NCI-H187 (cell line): ENCODE data around the gene CD46.
"Not testable (repeated sequence)": the region's sequence is repeated elsewhere in the genome, so short reads cannot be mapped to it uniquely, and the experiment has no call there.

Source experiments
- DNase-seq, 2 experiments: peaks; one replicate each; lab custom pipeline; 2025; lab: John Stamatoyannopoulos, UW

Gene CD46

DNA sequence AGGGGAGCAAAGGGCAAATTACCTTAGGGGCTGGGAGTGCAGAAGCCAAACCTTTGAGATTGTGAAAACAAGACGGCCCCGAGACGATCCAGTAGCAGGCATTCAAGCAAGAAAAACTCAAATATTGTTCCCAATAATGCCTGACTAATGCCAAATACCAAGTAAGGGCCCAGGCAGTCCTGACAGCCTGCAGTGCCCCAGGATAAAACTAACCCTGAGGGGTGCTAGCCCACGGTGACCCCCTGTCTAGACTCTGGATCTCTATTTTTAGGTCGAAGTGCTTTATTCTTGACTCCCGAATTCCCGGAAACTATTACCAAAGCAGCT lies 428 bp upstream of the CD46 start:
- not testable (repeated sequence) for DNase-seq

DNA sequence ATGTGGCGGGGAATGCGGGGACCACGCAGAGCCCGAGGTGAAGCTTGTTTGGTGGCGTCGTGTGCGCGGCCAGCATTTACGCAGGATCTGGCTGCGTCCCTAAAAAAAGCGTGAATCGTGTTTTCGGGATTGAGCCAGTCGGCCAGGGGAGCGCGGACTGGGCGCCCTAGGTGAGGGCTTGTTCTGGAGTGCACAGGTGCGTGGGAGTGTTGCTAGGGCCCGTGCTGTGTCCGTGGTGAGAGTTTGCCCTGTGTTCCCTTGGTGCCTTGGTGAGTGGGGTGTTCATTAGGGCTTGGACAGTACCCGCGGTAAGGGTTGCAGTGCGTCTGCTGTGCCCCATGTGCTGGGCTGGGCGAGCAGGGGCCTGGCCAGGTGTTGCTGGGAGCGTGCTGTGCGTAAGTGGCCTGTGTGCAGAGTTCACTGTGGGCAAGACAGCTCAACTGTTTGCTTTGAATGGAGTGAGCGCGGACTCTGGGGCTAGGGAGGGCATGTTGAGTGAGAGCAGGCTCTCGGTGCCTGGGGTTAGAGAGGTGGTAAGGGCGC lies 673 bp downstream of the CD46 start:
- no peak for DNase-seq

DNA sequence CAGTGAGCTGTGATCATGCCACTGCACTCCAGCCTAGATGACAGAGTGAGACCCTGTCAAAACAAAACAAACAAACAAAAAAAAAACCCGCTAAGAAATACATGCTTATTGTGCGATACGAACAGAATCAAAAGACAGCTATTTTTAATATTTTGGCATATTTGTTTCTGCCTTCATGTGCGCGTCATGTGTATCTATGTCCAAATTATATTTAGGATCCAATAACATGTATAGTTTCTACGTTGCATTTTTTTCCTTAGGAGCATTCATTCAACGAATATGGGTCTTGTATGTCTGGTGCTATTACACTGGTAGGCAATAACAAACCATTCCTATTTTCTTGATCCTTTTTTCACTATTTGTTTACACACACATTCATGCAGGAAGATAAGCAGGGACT lies 1.8 kb downstream of the CD46 start:
- DNase-seq: no peak

DNA sequence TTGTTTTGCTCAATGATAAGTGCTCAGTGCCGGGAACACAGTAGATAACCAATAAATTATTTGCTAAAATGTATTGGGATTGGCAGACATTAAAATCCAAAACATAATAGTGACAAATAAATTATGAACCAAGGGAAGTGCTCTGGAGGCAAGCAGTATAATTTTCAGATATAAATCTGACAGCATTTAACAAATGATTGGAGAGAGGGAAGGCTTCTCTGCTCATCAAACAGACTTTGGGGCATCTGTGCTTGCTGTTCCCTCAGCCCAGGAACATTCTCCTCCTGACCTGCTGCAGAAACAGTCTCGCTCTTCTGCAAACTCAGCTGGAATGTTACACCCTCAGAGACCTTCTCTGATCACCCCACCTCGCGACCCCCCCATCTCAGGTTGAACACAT lies 2.2 kb downstream of the CD46 start:
- DNase-seq: no peak

DNA sequence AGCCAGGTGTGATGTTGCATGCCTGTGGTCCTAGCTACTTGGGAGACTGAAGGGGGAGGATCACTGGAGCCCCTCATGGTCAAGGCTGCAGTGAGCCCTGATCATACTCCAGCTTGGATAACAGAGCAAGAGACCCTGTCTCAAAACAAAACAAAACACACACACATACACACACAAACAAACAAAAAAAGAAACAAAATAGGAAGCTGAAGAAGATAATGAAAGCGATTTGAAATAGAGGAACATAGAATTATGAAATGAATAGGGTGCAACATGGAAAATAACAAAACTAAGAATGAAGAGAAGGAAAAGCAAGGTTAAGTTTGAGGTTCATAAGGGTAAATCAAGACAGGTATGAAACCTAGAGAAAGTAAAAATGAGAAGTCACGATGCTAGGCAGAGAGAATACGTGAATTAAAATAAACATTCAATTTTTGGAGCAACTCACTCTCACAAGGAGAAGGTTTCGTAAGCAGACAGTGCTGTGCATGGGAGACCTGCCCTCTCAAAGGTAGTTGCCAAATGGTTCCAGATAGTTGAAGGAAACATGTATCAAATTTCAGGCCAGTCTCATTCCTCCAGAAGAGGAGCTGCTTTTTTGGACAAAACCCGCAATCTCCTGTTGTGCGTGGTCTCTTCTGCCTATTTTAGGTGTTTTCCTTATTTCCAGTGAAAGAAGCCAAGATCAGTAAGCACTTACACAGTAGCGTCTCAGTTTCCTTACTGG lies 3.3 kb downstream of the CD46 start:
- no peak for DNase-seq

DNA sequence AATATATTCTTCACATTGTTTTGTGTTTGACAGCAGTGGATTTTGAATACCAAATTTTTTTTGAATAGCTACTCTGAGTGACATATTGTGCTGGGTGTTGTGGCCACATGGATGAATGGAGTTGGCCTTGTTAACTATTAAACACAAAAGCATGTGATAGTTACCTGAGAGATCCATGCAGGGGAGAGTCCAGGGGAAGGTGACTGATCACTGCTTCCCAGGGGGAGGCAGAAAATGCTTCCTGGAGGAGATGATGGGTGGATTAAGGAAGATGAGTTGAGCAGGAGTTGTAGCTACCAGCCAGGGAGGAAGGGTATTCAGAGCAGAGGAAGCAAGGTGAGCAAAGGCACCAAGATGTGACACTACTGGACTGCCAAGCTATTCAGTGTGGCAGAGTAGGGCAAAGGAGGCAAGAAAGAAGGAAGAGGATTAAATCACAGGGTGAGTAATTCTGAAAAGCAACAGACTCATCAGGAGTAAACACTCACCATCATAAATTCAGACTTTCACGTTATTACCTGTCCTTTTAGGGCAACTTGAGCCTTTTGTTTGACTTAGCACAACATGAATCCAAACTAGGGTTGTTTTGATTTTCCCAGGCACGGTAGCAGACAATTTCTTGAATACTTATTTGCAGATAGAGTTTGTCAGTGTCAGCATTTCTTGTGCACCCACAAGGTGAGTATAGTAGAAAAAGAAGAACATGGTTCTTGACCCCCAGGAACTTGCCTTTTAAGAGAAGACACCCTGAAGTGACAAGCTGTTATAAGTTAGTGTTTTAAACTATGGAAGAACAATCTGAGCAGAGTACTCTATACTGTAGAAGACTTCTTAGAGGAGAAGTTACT lies 4.2 kb downstream of the CD46 start:
- DNase-seq: no peak

DNA sequence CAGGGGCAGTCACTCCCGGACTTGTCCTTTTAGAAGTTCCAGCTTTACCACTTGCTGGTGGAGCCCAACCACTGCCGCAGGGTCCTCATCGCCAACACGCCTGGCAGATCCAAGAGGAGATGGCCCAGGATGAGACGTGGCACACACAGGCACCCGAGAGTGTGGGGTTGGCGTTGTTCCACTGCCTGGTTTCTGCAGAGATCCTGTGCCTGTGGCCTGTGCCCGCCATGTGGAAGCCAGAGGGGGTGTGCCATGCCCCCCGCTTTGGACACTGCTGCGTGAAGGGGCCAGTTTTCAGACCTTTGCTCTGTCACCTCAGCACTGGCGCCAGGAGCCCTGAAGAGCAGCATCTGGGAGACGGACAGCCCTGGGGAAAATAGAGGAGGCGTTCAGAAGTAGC lies 10.8 kb downstream of the CD46 start:
- DNase-seq: no peak

DNA sequence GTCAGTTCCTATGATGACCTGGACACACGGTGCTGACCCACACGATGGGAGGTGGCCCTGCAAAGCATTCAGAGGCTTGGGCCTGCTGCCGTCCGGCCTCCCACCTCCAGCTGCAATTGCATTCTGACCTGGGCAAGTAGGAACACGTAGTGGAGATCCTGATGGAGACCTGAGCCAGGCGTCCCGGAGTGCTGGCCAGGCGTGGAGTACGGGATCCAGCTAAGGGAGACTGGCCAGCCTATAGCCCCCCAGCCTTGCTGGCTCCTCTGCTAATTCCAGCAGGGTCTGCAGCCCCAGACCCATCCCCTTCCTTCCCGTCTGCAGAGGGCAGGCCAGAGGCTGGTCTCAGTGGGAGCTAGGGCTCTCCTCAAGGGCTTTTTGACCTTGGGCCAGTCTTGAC lies 11.2 kb downstream of the CD46 start:
- DNase-seq: no peak

DNA sequence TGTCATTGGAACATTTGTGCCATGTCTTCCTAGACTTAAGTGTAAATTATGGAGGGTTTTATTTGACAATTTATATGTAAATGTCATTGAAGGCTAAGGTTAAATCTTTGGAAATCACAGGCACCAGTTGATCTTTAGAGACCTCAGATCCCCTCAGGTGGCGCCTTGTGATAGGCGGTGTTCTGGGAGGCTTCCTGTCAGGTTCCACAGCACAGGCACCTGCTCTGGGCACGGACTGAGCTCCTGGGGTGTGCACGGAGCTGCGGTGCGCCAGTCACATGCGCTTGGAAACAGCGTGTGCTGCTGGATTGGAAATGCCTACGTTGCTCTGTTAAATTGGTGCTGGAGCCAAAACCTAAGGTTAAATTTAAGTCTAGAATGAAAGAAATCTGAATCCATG lies 12.1 kb downstream of the CD46 start:
- DNase-seq: no peak

DNA sequence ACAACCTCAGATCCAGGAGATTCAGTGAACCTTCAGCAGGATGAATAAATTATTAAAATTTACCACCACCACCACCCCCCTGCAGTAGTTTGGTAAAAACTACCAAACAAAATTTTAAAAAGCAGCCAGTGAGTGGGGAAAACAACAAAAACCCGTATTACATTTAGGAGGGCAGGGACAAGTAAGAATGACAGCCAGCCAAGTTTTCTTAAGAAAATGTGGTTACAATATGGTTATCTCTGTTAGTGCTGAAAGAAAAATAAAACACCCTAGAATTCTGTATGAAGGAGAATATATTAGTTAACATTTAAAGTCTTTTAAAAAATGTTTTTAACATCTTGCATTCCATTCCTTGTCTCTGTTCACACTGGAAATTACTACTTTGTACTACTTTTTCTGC lies 14.7 kb downstream of the CD46 start:
- DNase-seq: no peak

DNA sequence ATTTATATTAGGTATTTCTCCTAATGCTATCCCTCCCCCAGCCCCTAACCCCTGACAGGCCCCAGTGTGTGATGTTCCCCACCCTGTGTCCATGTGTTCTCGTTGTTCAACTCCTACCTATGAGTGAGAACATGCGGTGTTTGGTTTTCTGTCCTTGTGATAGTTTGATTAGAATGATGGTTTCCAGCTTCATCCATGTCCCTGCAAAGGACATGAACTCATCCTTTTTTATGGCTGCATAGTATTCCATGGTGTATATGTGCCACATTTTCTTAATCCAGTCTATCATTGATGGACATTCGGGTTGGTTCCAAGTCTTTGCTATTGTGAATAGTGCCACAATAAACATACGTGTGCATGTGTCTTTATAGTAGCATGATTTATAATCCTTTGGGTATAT lies 18.7 kb downstream of the CD46 start:
- DNase-seq: not testable (repeated sequence)

DNA sequence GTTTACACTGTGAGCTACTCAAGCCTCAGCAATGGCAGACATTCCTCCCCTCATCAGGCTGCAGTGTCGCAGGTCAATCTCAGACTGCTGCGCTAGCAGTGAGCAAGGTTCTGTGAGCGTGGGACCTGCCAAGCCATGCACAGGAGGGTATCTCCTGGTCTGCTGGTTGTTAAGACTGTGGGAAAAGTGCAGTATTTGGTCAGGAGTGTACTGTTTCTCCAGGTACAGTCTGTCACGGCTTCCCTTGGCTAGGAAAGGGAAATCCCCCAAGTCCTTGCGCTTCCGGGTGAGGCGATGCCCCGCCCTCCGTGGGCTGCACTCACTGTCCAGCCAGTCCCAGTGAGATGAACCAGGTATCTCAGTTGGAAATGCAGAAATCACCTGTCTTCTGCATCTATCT lies 24.2 kb downstream of the CD46 start:
- DNase-seq: not testable (repeated sequence)

DNA sequence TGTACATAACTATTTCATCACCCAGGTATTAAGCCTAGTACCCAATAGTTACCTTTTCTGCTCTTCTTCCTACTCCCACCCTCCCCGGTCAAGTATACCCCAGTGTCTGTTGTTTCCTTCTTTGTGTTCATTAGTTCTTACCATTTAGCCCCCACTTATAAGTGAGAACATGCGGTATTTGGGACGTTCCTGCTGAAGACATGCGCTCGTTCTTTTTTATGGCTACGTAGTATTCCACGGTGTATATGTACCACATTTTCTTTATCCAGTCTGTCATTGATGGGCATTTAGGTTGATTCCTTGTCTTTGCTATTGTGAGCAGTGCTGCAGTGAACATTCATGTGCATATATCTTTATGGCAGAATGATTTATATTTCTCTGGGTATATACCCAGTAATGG lies 25.6 kb downstream of the CD46 start:
- DNase-seq: not testable (repeated sequence)

DNA sequence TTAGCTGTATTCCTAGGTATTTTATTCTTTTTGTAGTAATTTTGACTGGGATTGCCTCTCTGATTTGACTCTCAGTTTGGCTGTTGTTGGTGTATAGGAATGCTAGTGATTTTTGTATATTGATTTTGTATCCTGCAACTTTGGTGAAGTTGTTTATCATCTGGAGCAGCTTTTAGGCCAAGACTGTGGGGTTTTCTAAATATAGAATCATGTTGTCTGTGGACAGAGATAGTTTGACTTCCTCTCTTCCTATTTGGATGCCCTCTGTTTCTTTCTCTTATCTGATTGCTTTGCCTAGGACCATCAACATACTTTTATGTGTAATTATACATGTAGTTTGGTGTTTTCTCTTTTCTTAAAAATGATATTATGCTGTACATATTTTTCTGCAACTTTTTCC lies 27.2 kb downstream of the CD46 start:
- DNase-seq: no peak

DNA sequence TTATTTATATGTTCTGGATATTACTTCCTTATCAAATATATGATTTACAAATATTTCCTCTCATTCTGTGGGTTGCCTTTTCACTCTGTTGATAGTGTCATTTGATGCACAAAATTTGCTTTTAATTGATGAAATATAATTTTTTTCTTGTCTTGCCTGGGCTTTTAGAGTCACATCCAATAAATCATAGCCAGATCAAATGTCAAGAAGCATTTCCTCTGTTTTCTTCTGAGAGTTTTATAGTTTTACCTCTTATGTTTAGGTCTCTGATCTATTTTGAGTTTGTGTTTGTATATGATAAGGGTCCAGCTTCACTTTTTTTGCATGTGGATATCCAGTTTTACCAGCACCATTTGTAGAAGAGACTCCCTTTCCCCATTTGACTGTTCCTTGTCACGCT lies 29.5 kb downstream of the CD46 start:
- DNase-seq: no peak

DNA sequence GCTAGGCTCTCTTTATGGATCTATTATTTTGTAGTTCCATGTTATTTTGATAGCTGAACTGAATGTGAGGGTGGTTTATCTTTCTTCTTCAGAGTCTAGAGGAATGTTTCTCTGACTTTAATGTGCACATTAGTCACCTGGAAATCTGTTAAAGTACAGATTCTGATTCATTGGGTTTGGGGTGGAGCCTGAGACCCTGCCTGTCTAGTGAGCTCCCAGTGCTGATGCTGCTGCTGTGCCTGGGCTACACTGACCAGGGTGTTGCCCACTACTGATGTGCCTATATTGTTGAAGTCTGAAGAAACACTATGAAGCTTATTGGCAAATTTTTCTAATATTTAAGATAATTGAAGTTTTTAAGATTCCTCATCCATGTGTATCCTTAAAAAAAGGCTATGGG lies 35.9 kb downstream of the CD46 start:
- DNase-seq: no peak

DNA sequence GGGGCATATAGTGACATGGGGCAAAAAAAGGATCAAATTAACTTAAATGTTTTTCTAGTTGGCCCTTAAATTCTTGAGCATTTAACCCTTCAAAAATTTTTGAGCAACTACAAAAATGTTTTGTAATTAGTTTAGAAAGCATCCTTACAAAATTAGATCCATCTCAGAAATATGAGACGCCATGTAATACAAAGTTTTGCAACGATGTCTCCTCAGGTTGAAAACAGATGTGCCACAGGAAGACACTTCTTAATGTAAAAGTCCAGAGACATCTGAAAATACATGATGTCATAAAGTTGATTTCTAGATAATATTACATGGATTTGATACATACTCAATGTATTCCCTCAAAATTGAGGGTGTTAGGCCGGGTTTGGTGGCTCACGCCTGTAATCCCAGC lies 37.5 kb downstream of the CD46 start:
- no peak for DNase-seq

DNA sequence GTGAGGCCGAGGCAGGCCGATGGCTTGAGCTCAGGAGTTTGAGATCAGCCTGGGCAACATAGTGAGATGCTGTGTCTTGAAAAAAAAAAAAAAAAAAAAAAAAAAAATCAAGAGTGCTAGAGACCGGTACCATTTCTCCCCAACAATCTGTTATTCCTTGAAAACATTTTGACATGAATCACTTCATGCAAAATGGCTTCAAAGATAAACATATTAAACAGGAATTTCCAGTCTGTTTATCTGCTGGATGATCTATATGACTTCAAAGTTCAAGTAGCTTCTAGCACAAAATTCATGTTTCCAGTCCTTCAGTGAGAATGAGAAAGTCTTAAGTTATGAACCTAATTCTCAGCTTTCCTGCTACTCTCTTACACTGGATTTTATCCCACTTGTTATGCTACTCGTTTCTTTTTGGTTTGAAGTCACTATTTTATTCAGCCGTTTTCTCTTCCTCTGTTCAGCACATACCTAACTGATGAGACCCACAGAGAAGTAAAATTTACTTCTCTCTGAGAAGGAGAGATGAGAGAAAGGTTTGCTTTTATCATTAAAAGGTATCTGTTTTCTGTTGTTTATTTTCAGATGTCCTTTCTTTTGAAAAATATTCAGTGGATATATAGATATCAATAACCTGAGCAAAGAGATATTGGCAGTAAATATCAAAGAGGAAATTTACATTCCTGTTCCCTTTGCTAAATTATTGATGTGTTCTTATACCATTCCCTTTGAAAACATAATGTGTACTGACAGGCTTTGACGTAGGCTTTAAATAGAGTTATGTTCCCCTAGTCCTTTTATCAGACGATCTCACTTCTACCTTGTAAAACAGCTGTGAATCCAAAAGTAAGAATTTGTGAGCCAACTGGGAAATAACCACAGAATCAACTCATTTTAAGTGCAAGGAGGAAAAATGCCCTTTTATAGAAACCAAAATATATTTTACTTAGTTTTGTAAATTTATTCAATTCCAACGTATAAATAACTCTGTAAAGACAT lies 38.2 kb downstream of the CD46 start:
- DNase-seq: no peak

DNA sequence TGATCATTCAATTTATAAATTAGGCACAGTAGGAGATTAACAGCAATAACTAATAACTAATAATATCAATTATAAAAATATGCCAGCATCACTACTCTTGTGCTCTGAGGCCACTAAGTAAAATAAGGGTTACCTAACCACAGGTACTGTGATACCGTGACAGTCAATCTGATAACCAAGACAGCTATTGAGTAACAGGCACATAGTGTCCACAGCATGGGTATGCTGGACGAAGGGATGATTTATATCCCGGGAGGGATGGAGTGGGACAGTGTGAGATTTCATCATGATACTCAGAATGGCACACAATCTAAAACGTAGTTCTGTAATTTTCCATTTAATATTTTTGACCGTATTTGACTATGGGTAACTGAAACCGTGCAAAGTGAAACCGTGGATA lies 39.4 kb downstream of the CD46 start:
- DNase-seq: no peak

DNA sequence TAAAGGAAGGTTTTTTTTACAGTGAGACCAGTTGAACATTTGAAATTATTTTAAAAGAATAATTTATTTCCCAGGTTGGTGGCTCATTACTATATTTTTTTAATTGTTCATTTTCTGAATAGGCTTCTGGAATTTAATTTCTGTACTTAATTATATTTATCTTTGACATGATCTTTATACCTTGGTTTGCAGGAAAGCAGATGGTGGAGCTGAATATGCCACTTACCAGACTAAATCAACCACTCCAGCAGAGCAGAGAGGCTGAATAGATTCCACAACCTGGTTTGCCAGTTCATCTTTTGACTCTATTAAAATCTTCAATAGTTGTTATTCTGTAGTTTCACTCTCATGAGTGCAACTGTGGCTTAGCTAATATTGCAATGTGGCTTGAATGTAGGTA lies 41.5 kb downstream of the CD46 start:
- DNase-seq: no peak

DNA sequence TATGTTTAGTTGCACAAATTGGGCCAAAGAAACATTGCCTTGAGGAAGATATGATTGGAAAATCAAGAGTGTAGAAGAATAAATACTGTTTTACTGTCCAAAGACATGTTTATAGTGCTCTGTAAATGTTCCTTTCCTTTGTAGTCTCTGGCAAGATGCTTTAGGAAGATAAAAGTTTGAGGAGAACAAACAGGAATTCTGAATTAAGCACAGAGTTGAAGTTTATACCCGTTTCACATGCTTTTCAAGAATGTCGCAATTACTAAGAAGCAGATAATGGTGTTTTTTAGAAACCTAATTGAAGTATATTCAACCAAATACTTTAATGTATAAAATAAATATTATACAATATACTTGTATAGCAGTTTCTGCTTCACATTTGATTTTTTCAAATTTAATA lies 43.0 kb downstream of the CD46 start:
- DNase-seq: no peak
